ENCODE data around the gene ASCL2. TPM values are rescaled to one million over a fixed set of nuclear protein-coding genes. Genes with fewer than 3 reads are reported as not detected.

Gene ASCL2
- total RNA-seq, 2 experiments from 2014 or later: not detected

- H3K27ac ChIP-seq (ENCODE audit: low read depth in 1 of 2, low read length in 2 of 2): peak overlapping the region; percentile 69 to 78
- H3K36me3 ChIP-seq (ENCODE audit: insufficient read depth, low read length): peaks cover 44% of the 10 kb centered on the region
- Mint-ChIP-seq H3K4me1 (ENCODE audit: low read depth) (peaks cover 67% of the 10 kb centered on the region), H3K27me3 (no peaks in the 10 kb centered on the region), H3K9me3 (no peaks in the 10 kb centered on the region), H3K4me3 (peak overlapping the region; percentile 96), H3K36me3 (ENCODE audit: low read depth) (peaks cover 23% of the 10 kb centered on the region), H3K27ac (peak overlapping the region; percentile 94)
- H3K27me3 ChIP-seq (ENCODE audit: control insufficient read depth in 1 of 2, insufficient read depth in 2 of 2, low read length in 2 of 2): no peaks in the 10 kb centered on the region
- ChIA-PET CTCF (interaction anchor here (1.3 to 6.4 kb wide), 2 partner anchors 99 to 119 kb away, joined by 6 to 89 read pairs; partner anchors contain the start of gene TSSC4), POLR2A (interaction anchor here (1.1 to 5.5 kb wide), 6 partner anchors 15 to 145 kb away, joined by 3 to 36 read pairs (median 6); partner anchors contain the start of genes CD81 and TSSC4)
- no peaks in the 10 kb centered on the region for H3K9me3 ChIP-seq (ENCODE audit: control insufficient read depth in 1 of 2, insufficient read depth in 1 of 2, low read length in 2 of 2)
- intact Hi-C loops (cut with DNase I, micrococcal nuclease): loop anchor here (5.0 to 10.0 kb wide), 4 partner anchors 76 to 586 kb away; partner anchors contain the start of genes CD81 (in 1 of the 2), CDKN1C (in 1 of the 2) and TSSC4 (in 1 of the 2)
- ATAC-seq (ENCODE audit: poor library complexity) (peak; percentile 15), DNase-seq (peak in 4 of 14 experiments; percentile 27 to 40 (median 35))
- H3K4me3 ChIP-seq (ENCODE audit: low read length): peak overlapping the region; percentile 67
- peaks cover 67% of the 10 kb centered on the region for H3K4me1 ChIP-seq (ENCODE audit: insufficient read depth, low read length)
- TF ChIP-seq, protein P1, sequence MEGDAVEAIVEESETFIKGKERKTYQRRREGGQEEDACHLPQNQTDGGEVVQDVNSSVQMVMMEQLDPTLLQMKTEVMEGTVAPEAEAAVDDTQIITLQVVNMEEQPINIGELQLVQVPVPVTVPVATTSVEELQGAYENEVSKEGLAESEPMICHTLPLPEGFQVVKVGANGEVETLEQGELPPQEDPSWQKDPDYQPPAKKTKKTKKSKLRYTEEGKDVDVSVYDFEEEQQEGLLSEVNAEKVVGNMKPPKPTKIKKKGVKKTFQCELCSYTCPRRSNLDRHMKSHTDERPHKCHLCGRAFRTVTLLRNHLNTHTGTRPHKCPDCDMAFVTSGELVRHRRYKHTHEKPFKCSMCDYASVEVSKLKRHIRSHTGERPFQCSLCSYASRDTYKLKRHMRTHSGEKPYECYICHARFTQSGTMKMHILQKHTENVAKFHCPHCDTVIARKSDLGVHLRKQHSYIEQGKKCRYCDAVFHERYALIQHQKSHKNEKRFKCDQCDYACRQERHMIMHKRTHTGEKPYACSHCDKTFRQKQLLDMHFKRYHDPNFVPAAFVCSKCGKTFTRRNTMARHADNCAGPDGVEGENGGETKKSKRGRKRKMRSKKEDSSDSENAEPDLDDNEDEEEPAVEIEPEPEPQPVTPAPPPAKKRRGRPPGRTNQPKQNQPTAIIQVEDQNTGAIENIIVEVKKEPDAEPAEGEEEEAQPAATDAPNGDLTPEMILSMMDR (IDR thresholded peaks at IDR 0.05): no peak
These were observed 30.7 kb upstream of the ASCL2 start for GRCh38 chr11:2300936-2301630.

DNA sequence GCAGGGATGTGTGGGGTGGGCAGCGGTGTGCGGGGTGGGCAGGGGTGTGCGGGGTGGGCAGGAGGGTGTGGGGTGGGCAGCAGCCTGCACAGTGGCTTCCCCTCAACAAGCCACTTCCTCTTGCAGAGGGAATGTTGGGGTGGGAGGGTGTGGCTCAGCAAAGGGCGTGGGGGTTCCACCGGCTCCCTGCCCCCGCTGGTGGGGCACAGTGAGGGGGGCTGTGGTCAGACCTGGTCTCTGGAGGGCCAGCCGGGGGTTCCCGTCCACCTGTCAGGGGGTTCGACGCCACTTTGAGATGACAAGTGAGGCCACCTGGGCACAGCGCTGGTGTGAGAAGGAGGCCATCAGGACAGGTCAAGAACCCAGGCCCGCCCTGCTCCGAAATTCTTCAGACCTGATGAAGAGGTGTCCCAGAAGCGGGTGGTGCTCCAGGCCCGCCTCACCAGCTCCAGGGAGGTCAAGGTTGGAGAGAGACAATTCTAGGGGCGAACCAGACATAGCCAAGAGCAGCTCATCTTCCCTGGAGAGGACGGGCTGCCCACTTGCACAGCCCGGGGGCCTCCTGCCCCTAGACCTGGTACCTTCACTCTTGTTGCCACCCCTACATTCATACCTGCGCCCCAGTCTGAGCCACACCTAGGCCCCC is 30.0 kb upstream of the ASCL2 start:
- H3K27ac Mint-ChIP-seq: peak overlapping the region; percentile 94
- intact Hi-C loops (cut with DNase I, micrococcal nuclease): loop anchor here (5.0 to 10.0 kb wide), 4 partner anchors 77 to 587 kb away; partner anchors contain the start of genes CD81 (in 1 of the 2), CDKN1C (in 1 of the 2) and TSSC4 (in 1 of the 2)
- Histone ChIP-seq H3K4me3 (ENCODE audit: low read length) (peak overlapping the region; percentile 67), H3K36me3 (ENCODE audit: insufficient read depth, low read length) (peaks cover 44% of the 10 kb centered on the region), H3K4me1 (ENCODE audit: insufficient read depth, low read length) (peaks cover 60% of the 10 kb centered on the region), H3K9me3 (ENCODE audit: control insufficient read depth in 1 of 2, insufficient read depth in 1 of 2, low read length in 2 of 2) (no peaks in the 10 kb centered on the region), H3K27ac (ENCODE audit: low read depth in 1 of 2, low read length in 2 of 2) (peak overlapping the region; percentile 69 to 78), H3K27me3 (ENCODE audit: control insufficient read depth in 1 of 2, insufficient read depth in 2 of 2, low read length in 2 of 2) (no peaks in the 10 kb centered on the region)
- no peaks in the 10 kb centered on the region for H3K27me3 Mint-ChIP-seq
- ATAC-seq (ENCODE audit: poor library complexity) (no peak), DNase-seq (peak in 4 of 14 experiments; percentile 29 to 48 (median 34))
- POLR2A ChIA-PET: interaction anchor here (3.3 to 5.5 kb wide), 2 partner anchors 77 to 100 kb away, joined by 24 to 36 read pairs; partner anchors contain the start of genes CD81 and TSSC4
- H3K9me3 Mint-ChIP-seq: no peaks in the 10 kb centered on the region
- H3K4me3 Mint-ChIP-seq: peak overlapping the region; percentile 96
- TF ChIP-seq, protein P1 (IDR thresholded peaks at IDR 0.05): no peak
- CTCF ChIA-PET: interaction anchor here (6.4 kb wide), 1 partner anchor 120 kb away, joined by 89 read pairs; no protein-coding TSS in a partner anchor
- peaks cover 60% of the 10 kb centered on the region for H3K4me1 Mint-ChIP-seq (ENCODE audit: low read depth)
- H3K36me3 Mint-ChIP-seq (ENCODE audit: low read depth): peaks cover 23% of the 10 kb centered on the region

GRCh38 chr11:2299773-2300172 is 29.4 kb upstream of the ASCL2 start:
- Histone ChIP-seq H3K36me3 (ENCODE audit: insufficient read depth, low read length) (peaks cover 38% of the 10 kb centered on the region), H3K27me3 (ENCODE audit: control insufficient read depth in 1 of 2, insufficient read depth in 2 of 2, low read length in 2 of 2) (no peaks in the 10 kb centered on the region), H3K9me3 (ENCODE audit: control insufficient read depth in 1 of 2, insufficient read depth in 1 of 2, low read length in 2 of 2) (no peaks in the 10 kb centered on the region), H3K4me3 (ENCODE audit: low read length) (no peak overlapping the region), H3K4me1 (ENCODE audit: insufficient read depth, low read length) (peaks cover 54% of the 10 kb centered on the region), H3K27ac (ENCODE audit: low read depth in 1 of 2, low read length in 2 of 2) (peak overlapping the region in 1 of 2 donors; percentile 54)
- DNase-seq (peak in 1 of 14 experiments; percentile 12), ATAC-seq (ENCODE audit: poor library complexity) (no peak)
- H3K27me3 Mint-ChIP-seq: no peaks in the 10 kb centered on the region
- ChIA-PET POLR2A (interaction anchor here (5.5 kb wide), 1 partner anchor 78 kb away, joined by 36 read pairs; the partner anchor contains the start of gene CD81), CTCF (no interaction called here)
- no peaks in the 10 kb centered on the region for H3K9me3 Mint-ChIP-seq
- H3K36me3 Mint-ChIP-seq (ENCODE audit: low read depth): peaks cover 20% of the 10 kb centered on the region
- intact Hi-C loops (cut with DNase I, micrococcal nuclease): loop anchor here (2.0 to 10.0 kb wide), 5 partner anchors 78 to 588 kb away; partner anchors contain the start of genes CD81 (in 1 of the 2), CDKN1C (in 1 of the 2) and TSSC4 (in 1 of the 2)
- peaks cover 57% of the 10 kb centered on the region for H3K4me1 Mint-ChIP-seq (ENCODE audit: low read depth)
- TF ChIP-seq, protein P1 (IDR thresholded peaks at IDR 0.05): no peak
- H3K27ac Mint-ChIP-seq: peak overlapping the region; percentile 89
- peak overlapping the region; percentile 87 for H3K4me3 Mint-ChIP-seq

Measured in CD4-positive, alpha-beta T cell (primary cell).